Measurements from ENCODE around the gene SUPT20HL1. TPM values are rescaled to one million over a fixed set of nuclear protein-coding genes. Genes with fewer than 3 reads are reported as not detected.

The SUPT20HL1 gene
- total and polyA plus RNA-seq, 2 experiments from 2014 or later: not detected

GRCh38 chrX:24405959-24406358 is 45.5 kb downstream of the SUPT20HL1 start:
- Histone ChIP-seq H2AFZ (no peak overlapping the region), H3K4me2 (ENCODE audit: unreplicated experiment) (no peak overlapping the region), H3F3A (ENCODE audit: insufficient read depth) (no peaks in the 10 kb centered on the region), H3K36me3 (ENCODE audit: low read depth) (no peaks in the 10 kb centered on the region), H3K9me3 (ENCODE audit: low read depth) (no peaks in the 10 kb centered on the region), H3K4me1 (ENCODE audit: insufficient read depth) (no peaks in the 10 kb centered on the region), H3K9ac (no peak overlapping the region), H3K4me3 (no peak overlapping the region), H3K9me2 (ENCODE audit: insufficient read depth) (no peaks in the 10 kb centered on the region), H3K27ac (no peak overlapping the region), H3K79me2 (ENCODE audit: insufficient read depth) (no peaks in the 10 kb centered on the region), H4K20me1 (ENCODE audit: insufficient read depth) (no peaks in the 10 kb centered on the region), H3K27me3 (replicated peaks; ENCODE audit: insufficient read depth) (no peaks in the 10 kb centered on the region)
- in situ Hi-C loops (cut with MboI): no loop called here
- TF ChIP-seq EZH2phosphoT487 (IDR thresholded peaks at IDR 0.05; ENCODE audit: insufficient read depth, low read depth) (no peak), EZH2 (IDR thresholded peaks at IDR 0.05; ENCODE audit: insufficient read depth, poor library complexity, severe bottlenecking) (no peak)
- DNase-seq: no peak

Other genes starting within 250 kb of the SUPT20HL1 start
- gene ZFX, start 210.9 kb upstream of the SUPT20HL1 start, total RNA-seq (2014; rRNA removed; shearing (Covaris generic)): 24.1 and 26.7 TPM in 2 replicates
- gene ZFX, start 210.9 kb upstream of the SUPT20HL1 start, polyA plus RNA-seq (2016; fragmentation: Nextera tagmentation; extraction: Ambion mirVana): 16.7 and 19.6 TPM in 2 replicates
- gene SUPT20HL2, start 46.6 kb upstream of the SUPT20HL1 start, total RNA-seq (2014; rRNA removed; shearing (Covaris generic)): not detected in 2 replicates
- gene SUPT20HL2, start 46.6 kb upstream of the SUPT20HL1 start, polyA plus RNA-seq (2016; fragmentation: Nextera tagmentation; extraction: Ambion mirVana): not detected in 2 replicates
- 7.0 and 8.7 TPM in 2 replicates for gene PDK3, start 104.6 kb downstream of the SUPT20HL1 start, total RNA-seq (2014; rRNA removed; shearing (Covaris generic))
- gene PDK3, start 104.6 kb downstream of the SUPT20HL1 start, polyA plus RNA-seq (2016; fragmentation: Nextera tagmentation; extraction: Ambion mirVana): 5.8 and 6.6 TPM in 2 replicates

Data from GM23248 (cell line).